Spleen (tissue), 11 donors: ENCODE measurements around the gene MACROH2A1. TPM values are rescaled to one million over a fixed set of nuclear protein-coding genes. Genes with fewer than 3 reads are reported as not detected.
A peak's percentile ranks its signal among the peaks of the same experiment; 100 is the strongest.

Experiments used
- DNase-seq: peaks from one replicate; pipeline ENCODE4 v3.0.0-alpha.2; 2020
- H3K27ac ChIP-seq, 8 donors: fragments of 200-600 bp; sonication (generic) in 7 of 8; 1 replicate in 4 of 8; 2 replicates in 4 of 8; pipeline versions ENCODE4 v1.5.0 to v1.8.0; 2016 to 2021; ENCODE audit warnings: inconsistent platforms in 4 of 8, mild to moderate bottlenecking in 4 of 8, moderate library complexity in 1 of 8
- H3K27me3 ChIP-seq, 7 donors: fragments of 200-600 bp; sonication (generic) in 6 of 7; replicated peaks in 1 of 7; 1 replicate in 4 of 7; 2 replicates in 3 of 7; pipeline versions ENCODE4 v1.5.0 to v1.8.0; 2016 to 2021; ENCODE audit warnings: inconsistent platforms in 3 of 7, mild to moderate bottlenecking in 1 of 7
- H3K36me3 ChIP-seq, 6 donors: fragments of 200-600 bp; sonication (generic) in 5 of 6; 1 replicate in 4 of 6; 2 replicates in 2 of 6; pipeline versions ENCODE4 v1.5.0 to v1.8.0; 2016 to 2021; ENCODE audit warnings: inconsistent platforms in 2 of 6
- H3K4me1 ChIP-seq, 6 donors: fragments of 200-600 bp; sonication (generic) in 5 of 6; 1 replicate in 3 of 6; 2 replicates in 3 of 6; pipeline versions ENCODE4 v1.5.0 to v1.8.0; 2016 to 2021; ENCODE audit warnings: inconsistent platforms in 3 of 6
- H3K4me3 ChIP-seq, 8 donors: fragments of 200-600 bp; sonication (generic) in 7 of 8; 1 replicate in 4 of 8; 2 replicates in 4 of 8; pipeline versions ENCODE4 v1.5.0 to v1.8.0; 2016 to 2021; ENCODE audit warnings: inconsistent platforms in 4 of 8, mild to moderate bottlenecking in 4 of 8, moderate library complexity in 2 of 8
- H3K9me3 ChIP-seq, 8 donors: fragments of 200-600 bp; sonication (generic) in 7 of 8; 1 replicate in 4 of 8; 2 replicates in 4 of 8; pipeline versions ENCODE4 v1.5.0 to v1.8.0; 2016 to 2021; ENCODE audit warnings: inconsistent platforms in 4 of 8
- POLR2A ChIP-seq, 3 donors: fragments of 450-650 bp; IDR thresholded peaks; one replicate each; pipeline ENCODE4 v1.5.1; 2017; ENCODE audit warnings: antibody characterized with exemption in 3 of 3, mild to moderate bottlenecking in 1 of 3
- POLR2AphosphoS5 ChIP-seq, 3 donors: sonication (generic); formaldehyde crosslinking; IDR thresholded peaks; one replicate each; pipeline ENCODE4 v1.5.1; 2017; ENCODE audit warnings: antibody characterized with exemption in 3 of 3
- WGBS, 5 donors: extraction: QIAGEN DNeasy Blood & Tissue Kit in 3 of 5; methylation state at CpG; one replicate each; pipeline versions ENCODE4 v1.1.5 to v1.1.7; 2013 to 2018; 5-methylcytosine and 5-hydroxymethylcytosine counted together
- intact Hi-C: fragments of 100-400 bp; cut with DNase I; formaldehyde crosslinking; loops from one replicate; pipeline ENCODE4 v1.15.0; 2023; ENCODE audit warnings: low total_unique reads
- polyA plus RNA-seq, 3 donors: library from polyadenylated mRNA; stranded (reverse); fragments of 200-250 nt; gene quantifications; one replicate each; pipeline ENCODE4 v1.2.1, GENCODE V29; 2013
- total RNA-seq, 7 donors: library from RNA; depleted of rRNA in 3 of 7; stranded (reverse); fragments of >200 nt in 3 of 7; fragmentation: NEBNext Ultra II Directional in 4 of 7; extraction: Animal tissue kit (Norgen Biotek cat#: 25700) in 4 of 7; gene quantifications; one replicate each; pipeline versions ENCODE4 v1.1.0 to v1.2.1, GENCODE V29; 2016 to 2021
- TF ChIP-seq, protein P1 (sequence below), 11 experiments: fragments of 200-600 bp in 7 of 11; fragments of 450-650 bp in 4 of 11; sonication (generic) in 4 of 11; IDR thresholded peaks in 8 of 11; conservative IDR thresholded peaks in 3 of 11; 1 replicate in 7 of 11; 2 replicates in 4 of 11; pipeline versions ENCODE4 v1.4.0 to v1.8.0; 2016 to 2021; ENCODE audit warnings: antibody characterized with exemption in 11 of 11, inconsistent platforms in 4 of 11, mild to moderate bottlenecking in 1 of 11
- donor health status: healthy with polysubstance abuse.
- donor health status: DM: no; HTN: no; CAD: no; lungs with moderate emphysema.
- donor health status: DM: no; HTN: no; CAD: no.
- donor health status: Bipolar disorder and iron deficiency.
- donor health status: healthy.
- donor health status: DM: no; HTN: no; CAD: no.
- donor health status: DM: yes; HTN: yes; CAD: no.

The MACROH2A1 gene
- total and polyA plus RNA-seq, 10 donors: 88.1 to 288 (median 175) TPM

DNA sequence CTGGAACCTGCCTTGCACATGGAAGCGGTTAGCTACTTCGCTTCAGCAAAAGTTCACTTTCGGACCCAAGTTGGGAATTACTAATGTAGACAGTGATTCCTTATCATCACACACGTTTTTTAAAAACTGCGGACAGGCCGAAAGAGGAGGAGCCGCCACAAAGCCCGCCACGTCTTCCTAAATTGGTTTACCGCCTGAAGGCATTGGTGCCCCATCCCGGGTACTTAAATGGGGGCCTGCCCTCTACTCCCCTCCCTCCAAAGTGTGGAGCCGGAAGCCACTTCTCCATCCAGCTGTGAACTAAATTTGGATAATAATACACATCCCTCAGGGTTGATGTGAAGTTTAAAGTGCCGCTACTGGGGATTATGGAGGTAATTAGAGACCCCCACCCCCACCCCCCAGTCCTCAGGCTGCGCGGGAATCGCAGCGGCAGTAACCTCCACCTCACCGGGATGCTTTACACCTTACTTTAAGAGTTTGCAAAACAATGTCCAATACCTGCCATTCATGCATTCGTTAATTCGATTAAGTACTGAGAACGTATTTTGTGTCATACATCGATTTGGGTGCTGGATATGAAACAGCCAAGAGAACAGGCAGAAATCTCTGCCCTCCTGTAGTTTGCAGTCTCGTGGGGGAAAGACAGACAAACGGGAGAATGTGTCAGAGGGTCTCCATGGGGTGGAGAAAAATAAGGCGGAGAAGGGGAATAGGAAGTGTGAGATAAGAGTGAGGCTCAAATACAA is 937 bp upstream of the MACROH2A1 start:
- Histone ChIP-seq H3K36me3 (no peaks in the 10 kb centered on the region), H3K4me3 (peak overlapping the region; percentile 73 to 92 (median 76)), H3K9me3 (peaks cover 0 to 4% (median 0%) of the 10 kb centered on the region in 8 donors), H3K4me1 (peaks cover 17 to 47% (median 42%) of the 10 kb centered on the region in 6 donors), H3K27ac (peak overlapping the region; percentile 81 to 95 (median 93)), H3K27me3 (no peaks in the 10 kb centered on the region)
- no peak for DNase-seq
- 25 to 40% (median 37%) methylated on average over 22 to 25 of the region's 25 CpGs for WGBS, 5 donors
- TF ChIP-seq POLR2A (IDR thresholded peaks at IDR 0.05) (no peak), POLR2AphosphoS5 (IDR thresholded peaks at IDR 0.05) (no peak)
- TF ChIP-seq, protein P1, sequence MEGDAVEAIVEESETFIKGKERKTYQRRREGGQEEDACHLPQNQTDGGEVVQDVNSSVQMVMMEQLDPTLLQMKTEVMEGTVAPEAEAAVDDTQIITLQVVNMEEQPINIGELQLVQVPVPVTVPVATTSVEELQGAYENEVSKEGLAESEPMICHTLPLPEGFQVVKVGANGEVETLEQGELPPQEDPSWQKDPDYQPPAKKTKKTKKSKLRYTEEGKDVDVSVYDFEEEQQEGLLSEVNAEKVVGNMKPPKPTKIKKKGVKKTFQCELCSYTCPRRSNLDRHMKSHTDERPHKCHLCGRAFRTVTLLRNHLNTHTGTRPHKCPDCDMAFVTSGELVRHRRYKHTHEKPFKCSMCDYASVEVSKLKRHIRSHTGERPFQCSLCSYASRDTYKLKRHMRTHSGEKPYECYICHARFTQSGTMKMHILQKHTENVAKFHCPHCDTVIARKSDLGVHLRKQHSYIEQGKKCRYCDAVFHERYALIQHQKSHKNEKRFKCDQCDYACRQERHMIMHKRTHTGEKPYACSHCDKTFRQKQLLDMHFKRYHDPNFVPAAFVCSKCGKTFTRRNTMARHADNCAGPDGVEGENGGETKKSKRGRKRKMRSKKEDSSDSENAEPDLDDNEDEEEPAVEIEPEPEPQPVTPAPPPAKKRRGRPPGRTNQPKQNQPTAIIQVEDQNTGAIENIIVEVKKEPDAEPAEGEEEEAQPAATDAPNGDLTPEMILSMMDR (IDR thresholded peaks at IDR 0.05 in 8 of 11, conservative IDR thresholded peaks at IDR 0.05 in 3 of 11): no peak
- intact Hi-C loops: no loop called here

DNA sequence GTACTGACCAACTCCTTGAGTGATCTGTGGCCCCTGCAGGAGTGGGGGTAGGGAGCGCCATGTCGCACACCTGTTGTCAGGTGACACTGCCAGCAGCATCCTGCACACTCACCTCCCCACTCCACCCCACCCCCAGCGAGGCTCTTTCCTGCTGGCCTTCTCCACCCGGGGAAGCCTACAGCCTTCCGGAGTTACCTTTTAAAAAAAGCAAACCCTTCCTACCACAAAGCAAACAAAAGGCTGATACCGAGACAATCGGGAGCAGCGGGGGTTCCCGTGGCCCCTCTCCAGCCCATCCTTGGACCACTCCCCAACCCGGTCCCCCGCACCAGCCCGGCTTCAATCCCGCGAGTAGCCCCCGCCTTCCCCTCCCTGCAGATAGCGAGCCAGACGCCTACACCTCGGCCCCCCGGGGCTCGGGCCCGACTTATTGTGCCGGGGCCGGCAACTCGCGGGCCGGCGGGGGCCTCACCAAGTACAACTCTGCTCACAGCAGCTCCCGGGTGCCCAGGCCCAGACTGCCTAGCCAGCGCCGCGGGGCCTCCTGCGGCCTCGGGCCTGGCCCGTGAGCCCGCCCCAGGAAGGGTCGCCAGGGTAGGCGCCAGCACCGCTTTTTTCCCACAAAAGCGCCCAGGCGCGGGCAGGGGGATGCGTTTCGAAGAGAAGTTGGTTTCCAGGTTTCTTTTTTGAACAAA is 724 bp downstream of the MACROH2A1 start:
- peaks cover 0 to 4% (median 0%) of the 10 kb centered on the region in 6 donors for H3K36me3 ChIP-seq
- no peaks in the 10 kb centered on the region for H3K27me3 ChIP-seq
- no peaks in the 10 kb centered on the region for H3K9me3 ChIP-seq
- TF ChIP-seq POLR2A (IDR thresholded peaks at IDR 0.05): no peak
- peak in 1 of 3 donors; percentile 18 for TF ChIP-seq POLR2AphosphoS5 (IDR thresholded peaks at IDR 0.05)
- intact Hi-C loops: no loop called here
- peak overlapping the region; percentile 73 to 92 (median 76) for H3K4me3 ChIP-seq
- DNase-seq: peak; percentile 90
- H3K27ac ChIP-seq: peak overlapping the region; percentile 81 to 95 (median 93)
- WGBS, 5 donors: 0 to 1% (median 0%) methylated on average over 25 to 43 of the region's 43 CpGs
- H3K4me1 ChIP-seq: peaks cover 25 to 64% (median 59%) of the 10 kb centered on the region in 6 donors

DNA sequence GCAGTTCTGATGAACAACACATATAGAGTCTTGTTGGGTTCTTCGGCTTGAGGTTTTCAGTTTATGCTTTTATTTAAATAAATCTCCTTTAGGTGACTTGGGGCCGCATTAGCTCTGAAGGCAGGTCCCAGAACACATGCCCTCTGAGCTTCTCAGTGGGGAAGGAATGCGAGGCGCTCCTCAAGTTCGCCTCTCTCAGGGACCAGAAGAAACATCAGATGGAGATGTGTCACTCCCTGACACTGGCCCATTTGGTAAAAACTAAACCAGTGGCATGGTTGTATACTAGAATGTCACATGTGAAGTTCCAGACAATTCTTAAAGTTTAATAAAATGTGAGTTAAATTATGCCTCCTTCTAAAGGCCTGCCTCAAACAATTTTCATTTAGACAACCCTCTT is 1.9 kb downstream of the MACROH2A1 start:
- H3K9me3 ChIP-seq: no peaks in the 10 kb centered on the region
- peaks cover 27 to 76% (median 71%) of the 10 kb centered on the region in 6 donors for H3K4me1 ChIP-seq
- H3K27me3 ChIP-seq: no peaks in the 10 kb centered on the region
- peaks cover 0 to 15% (median 0%) of the 10 kb centered on the region in 6 donors for H3K36me3 ChIP-seq
- intact Hi-C loops: no loop called here
- DNase-seq: no peak
- peak overlapping the region in 4 of 8 donors; percentile 73 to 92 (median 76) for H3K4me3 ChIP-seq
- WGBS, 5 donors: 56 to 86% (median 70%) methylated on average over 5 of the region's 5 CpGs
- TF ChIP-seq POLR2A (IDR thresholded peaks at IDR 0.05) (no peak), POLR2AphosphoS5 (IDR thresholded peaks at IDR 0.05) (no peak)
- TF ChIP-seq, protein P1 (IDR thresholded peaks at IDR 0.05 in 8 of 11, conservative IDR thresholded peaks at IDR 0.05 in 3 of 11): no peak
- peak overlapping the region in 7 of 8 donors; percentile 53 to 95 (median 93) for H3K27ac ChIP-seq

DNA sequence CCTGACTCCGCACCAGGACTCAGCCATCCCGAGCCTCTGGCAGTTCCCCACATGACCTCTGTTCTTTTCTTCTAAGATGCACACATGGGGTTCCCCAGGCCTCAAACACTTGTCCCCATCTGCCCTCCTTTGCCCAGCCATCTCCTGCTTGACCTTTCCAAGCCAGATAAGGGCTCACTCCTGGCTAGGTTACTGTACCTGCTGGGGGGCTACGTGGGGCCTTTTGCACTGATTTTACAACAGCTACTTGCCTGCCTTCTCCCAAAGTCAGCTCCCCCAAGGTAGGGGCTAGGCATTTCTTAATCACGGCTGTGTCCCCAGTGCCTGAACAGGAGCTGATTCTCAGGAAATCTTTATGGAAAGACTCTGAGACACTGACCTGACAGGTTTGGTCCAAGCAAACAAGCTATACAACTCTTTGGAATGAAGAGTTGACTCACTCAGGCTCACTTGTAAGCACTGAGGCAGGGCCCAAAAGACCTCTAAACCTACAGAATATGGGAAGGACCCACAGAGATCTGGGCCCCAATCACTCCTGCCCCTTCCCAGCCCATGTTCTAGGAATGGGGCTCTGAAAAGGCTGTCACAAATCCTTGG is 2.5 kb downstream of the MACROH2A1 start:
- 53 to 81% (median 67%) methylated on average over 4 of the region's 4 CpGs for WGBS, 5 donors
- intact Hi-C loops: no loop called here
- Histone ChIP-seq H3K36me3 (peaks cover 0 to 20% (median 0%) of the 10 kb centered on the region in 6 donors), H3K27me3 (no peaks in the 10 kb centered on the region), H3K9me3 (no peaks in the 10 kb centered on the region), H3K4me3 (peak overlapping the region in 1 of 8 donors; percentile 75), H3K4me1 (peaks cover 32 to 81% (median 76%) of the 10 kb centered on the region in 6 donors), H3K27ac (peak overlapping the region in 6 of 8 donors; percentile 53 to 95 (median 94))
- TF ChIP-seq, protein P1 (IDR thresholded peaks at IDR 0.05 in 8 of 11, conservative IDR thresholded peaks at IDR 0.05 in 3 of 11): no peak
- TF ChIP-seq POLR2AphosphoS5 (IDR thresholded peaks at IDR 0.05): no peak
- no peak for TF ChIP-seq POLR2A (IDR thresholded peaks at IDR 0.05)
- DNase-seq: no peak
